ENCODE measurements around the gene ZNF593OS. TPM values are rescaled to one million over a fixed set of nuclear protein-coding genes. Genes with fewer than 3 reads are reported as not detected.

Gene ZNF593OS
- total RNA-seq, 1 donor from 2014 or later, result not detected

DNA sequence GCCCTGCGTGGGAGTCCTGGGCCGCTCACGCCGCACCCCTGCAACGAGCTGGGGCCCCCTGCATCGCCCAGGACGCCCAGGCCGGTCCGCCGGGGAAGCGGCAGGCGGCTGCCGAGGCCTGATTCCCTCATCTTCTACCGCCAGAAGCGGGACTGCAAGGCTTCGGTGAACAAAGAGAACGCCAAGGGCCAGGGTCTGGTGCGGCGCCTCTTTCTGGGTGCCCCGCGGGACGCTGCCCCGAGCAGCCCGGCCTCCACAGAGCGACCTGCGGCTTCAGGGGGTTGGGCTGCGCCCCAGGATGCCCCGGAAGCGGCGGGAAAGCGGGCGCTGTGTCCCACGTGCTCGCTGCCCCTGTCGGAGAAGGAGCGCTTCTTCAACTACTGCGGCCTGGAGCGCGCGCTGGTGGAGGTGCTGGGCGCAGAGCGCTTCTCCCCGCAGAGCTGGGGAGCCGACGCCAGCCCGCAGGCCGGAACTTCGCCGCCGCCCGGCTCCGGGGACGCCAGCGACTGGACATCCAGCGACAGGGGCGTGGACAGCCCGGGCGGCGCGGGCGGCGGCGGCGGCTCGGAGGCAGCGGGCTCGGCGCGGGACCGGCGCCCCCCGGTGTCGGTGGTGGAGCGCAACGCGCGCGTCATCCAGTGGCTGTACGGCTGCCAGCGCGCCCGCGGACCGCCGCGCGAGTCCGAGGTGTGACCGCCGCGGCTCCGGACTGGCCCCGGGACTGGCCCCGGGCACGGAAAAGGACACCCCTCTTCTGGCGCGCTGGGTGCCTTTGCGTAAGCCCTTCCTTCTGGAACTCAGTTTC lies 10.0 kb downstream of the ZNF593OS start:
- TF ChIP-seq, protein P1, sequence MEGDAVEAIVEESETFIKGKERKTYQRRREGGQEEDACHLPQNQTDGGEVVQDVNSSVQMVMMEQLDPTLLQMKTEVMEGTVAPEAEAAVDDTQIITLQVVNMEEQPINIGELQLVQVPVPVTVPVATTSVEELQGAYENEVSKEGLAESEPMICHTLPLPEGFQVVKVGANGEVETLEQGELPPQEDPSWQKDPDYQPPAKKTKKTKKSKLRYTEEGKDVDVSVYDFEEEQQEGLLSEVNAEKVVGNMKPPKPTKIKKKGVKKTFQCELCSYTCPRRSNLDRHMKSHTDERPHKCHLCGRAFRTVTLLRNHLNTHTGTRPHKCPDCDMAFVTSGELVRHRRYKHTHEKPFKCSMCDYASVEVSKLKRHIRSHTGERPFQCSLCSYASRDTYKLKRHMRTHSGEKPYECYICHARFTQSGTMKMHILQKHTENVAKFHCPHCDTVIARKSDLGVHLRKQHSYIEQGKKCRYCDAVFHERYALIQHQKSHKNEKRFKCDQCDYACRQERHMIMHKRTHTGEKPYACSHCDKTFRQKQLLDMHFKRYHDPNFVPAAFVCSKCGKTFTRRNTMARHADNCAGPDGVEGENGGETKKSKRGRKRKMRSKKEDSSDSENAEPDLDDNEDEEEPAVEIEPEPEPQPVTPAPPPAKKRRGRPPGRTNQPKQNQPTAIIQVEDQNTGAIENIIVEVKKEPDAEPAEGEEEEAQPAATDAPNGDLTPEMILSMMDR (IDR thresholded peaks at IDR 0.05; ENCODE audit: unreplicated experiment), result no peak
- H3K4me1 Mint-ChIP-seq, result peaks cover 36% of the 10 kb centered on the region
- DNase-seq (ENCODE audit: low spot score in 2 of 2, unreplicated experiment in 2 of 2), result peak in 1 of 2 experiments; percentile 71
- H3K4me3 Mint-ChIP-seq, result peak overlapping the region; percentile 65
- peak overlapping the region; percentile 83 for H3K27ac Mint-ChIP-seq
- H3K36me3 Mint-ChIP-seq, result no peaks in the 10 kb centered on the region
- no peaks in the 10 kb centered on the region for H3K9me3 Mint-ChIP-seq
- peaks cover 6% of the 10 kb centered on the region for H3K27me3 Mint-ChIP-seq (ENCODE audit: low read depth)

DNA sequence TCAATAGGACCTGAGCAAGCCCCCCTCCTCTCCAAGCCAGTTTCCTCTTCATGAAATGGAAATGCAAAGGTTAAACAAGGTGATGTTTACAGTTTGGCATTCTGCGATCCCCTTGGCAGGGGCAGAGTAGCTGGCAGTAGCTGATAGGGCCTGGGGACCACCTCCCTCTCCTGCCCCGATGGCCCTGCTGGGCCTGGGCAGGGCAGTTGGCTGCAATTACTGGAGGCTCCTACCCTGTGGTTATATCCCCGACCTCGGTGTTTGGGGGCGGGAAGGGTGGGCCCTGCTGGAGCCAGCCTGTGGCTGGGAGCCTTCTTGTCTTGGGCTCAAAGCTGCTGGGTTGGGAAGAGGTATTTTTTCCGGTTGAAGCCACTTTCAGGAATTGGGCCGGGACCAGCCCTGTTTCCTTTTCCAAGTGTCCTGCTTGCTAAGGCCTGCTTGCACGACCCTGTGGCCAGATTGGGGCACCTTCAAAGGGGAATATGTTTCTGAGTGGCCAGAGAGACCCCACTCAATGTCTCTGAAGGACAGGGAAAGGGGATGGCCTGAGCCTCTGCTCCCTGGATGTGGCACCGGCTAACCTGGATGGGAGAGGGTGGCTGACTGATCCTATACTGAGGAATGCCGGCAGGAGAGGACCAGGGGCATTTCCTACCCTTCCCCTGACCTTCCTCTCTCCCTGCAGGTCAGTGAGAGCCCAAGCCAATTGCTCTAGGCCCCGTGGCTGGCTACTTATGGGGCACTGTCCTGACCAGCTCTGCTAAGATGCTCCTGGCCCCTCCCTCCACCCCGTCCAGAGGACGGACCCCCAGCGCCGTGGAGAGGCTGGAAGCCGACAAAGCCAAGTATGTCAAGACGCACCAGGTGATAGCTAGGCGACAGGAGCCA lies 10.9 kb downstream of the ZNF593OS start:
- Mint-ChIP-seq H3K36me3 (no peaks in the 10 kb centered on the region), H3K4me3 (peak overlapping the region; percentile 59), H3K4me1 (peaks cover 43% of the 10 kb centered on the region), H3K27ac (no peak overlapping the region), H3K9me3 (no peaks in the 10 kb centered on the region), H3K27me3 (ENCODE audit: low read depth) (peaks cover 6% of the 10 kb centered on the region)
- TF ChIP-seq, protein P1 (IDR thresholded peaks at IDR 0.05; ENCODE audit: unreplicated experiment), result no peak
- no peak for DNase-seq (ENCODE audit: low spot score in 2 of 2, unreplicated experiment in 2 of 2)

DNA sequence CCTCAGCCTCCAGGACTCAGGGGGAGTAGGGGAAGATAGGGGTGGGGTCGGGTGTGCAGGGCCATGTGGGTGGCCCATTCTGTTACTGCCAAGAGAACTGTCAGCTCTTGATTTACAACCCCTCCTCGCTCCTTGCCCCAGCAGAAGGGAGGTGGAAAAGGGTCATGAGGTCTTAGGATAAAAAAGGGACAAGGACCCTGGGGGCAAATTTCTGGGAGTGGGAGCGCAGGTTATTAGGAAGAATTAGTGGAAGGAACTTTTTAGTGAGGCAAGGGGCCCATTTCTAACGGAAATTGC lies 11.9 kb downstream of the ZNF593OS start:
- H3K27ac Mint-ChIP-seq, result peak overlapping the region; percentile 30
- peak overlapping the region; percentile 55 for H3K4me3 Mint-ChIP-seq

DNA sequence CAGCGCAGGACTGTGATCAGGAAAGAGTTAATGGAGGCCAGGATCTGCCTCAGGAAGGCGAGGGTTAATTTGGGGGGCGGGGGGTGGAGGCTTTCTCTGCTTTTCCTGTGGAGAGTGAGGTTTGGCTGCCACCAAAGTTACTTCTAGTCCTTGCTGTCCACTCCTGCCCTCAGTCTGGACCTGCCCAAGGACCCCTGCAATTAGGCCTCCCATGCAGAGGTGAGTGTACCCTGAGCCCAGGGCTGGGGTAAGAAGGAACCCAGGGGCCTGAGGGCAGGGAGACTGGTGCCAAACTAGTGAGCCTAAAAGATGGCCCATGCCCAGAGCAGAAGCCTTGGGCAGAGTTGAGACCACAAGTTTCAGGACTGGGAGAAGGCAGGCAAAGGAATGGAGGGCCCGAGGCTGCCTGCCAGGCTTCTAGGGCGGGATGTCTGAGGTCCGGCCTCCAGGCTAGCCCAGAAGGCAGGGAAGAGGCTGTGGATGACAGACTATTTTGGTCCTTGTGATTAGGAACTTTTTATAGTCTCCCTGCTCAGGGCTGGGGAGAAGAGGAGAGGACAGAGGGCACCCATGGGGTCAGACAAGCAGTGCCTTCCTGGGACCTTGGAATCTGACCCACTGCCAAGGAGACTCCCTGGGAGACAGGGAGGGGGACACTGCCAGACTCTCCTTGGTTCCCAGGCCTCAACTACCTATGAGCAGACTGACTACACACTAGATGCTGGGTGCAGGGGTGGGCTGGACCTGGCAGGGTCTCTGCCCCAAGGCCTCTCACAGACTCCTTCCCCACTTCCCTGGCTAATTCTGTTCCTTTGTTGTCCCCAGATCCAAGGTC lies 12.5 kb downstream of the ZNF593OS start, which contains the start of gene FAM110D:
FAM110D (plus strand) TSS at position 172 of the 835 bp plus-strand sequence. CDS start 2,213 bp downstream, outside the sequence.
- TF ChIP-seq, protein P1 (IDR thresholded peaks at IDR 0.05; ENCODE audit: unreplicated experiment), result no peak
- H3K9me3 Mint-ChIP-seq, result no peaks in the 10 kb centered on the region
- no peak for DNase-seq (ENCODE audit: low spot score in 2 of 2, unreplicated experiment in 2 of 2)
- H3K27me3 Mint-ChIP-seq (ENCODE audit: low read depth), result peaks cover 6% of the 10 kb centered on the region
- H3K4me1 Mint-ChIP-seq, result peaks cover 52% of the 10 kb centered on the region
- peak within 1 kb of the TSS; percentile 30 for H3K27ac Mint-ChIP-seq
- H3K4me3 Mint-ChIP-seq, result peak within 1 kb of the TSS; percentile 55
- H3K36me3 Mint-ChIP-seq, result no peaks in the 10 kb centered on the region

More for the DNA sequence above, 11.9 kb downstream of the ZNF593OS start:
- no peaks in the 10 kb centered on the region for H3K36me3 Mint-ChIP-seq
- TF ChIP-seq, protein P1 (IDR thresholded peaks at IDR 0.05; ENCODE audit: unreplicated experiment), result no peak
- DNase-seq (ENCODE audit: low spot score in 2 of 2, unreplicated experiment in 2 of 2), result no peak
- H3K4me1 Mint-ChIP-seq, result peaks cover 52% of the 10 kb centered on the region
- H3K27me3 Mint-ChIP-seq (ENCODE audit: low read depth), result peaks cover 6% of the 10 kb centered on the region
- H3K9me3 Mint-ChIP-seq, result no peaks in the 10 kb centered on the region

- Mint-ChIP-seq H3K4me3 (peak overlapping the region; percentile 55), H3K27ac (no peak overlapping the region), H3K9me3 (no peaks in the 10 kb centered on the region), H3K27me3 (ENCODE audit: low read depth) (peaks cover 6% of the 10 kb centered on the region), H3K4me1 (peaks cover 53% of the 10 kb centered on the region), H3K36me3 (no peaks in the 10 kb centered on the region)
- TF ChIP-seq, protein P1 (IDR thresholded peaks at IDR 0.05; ENCODE audit: unreplicated experiment), result no peak
- DNase-seq (ENCODE audit: low spot score in 2 of 2, unreplicated experiment in 2 of 2), result no peak
Observed at GRCh38 chr1:26158271-26158907, 13.2 kb downstream of the ZNF593OS start.

Measured in mesothelial cell of epicardium (in vitro differentiated cells).